Activated B cell treated with CpG ODN at 0.5 μM for 24 hours (primary cell): ENCODE data around the gene HOPX. TPM values are rescaled to one million over a fixed set of nuclear protein-coding genes. Genes with fewer than 3 reads are reported as not detected.
A peak's percentile ranks its signal among the peaks of the same experiment; 100 is the strongest.

Source experiments
- ATAC-seq: fragments of 200-7000 bp; cut with Tn5 transposase; one replicate; pipeline ENCODE4 v1.10.0; 2021; ENCODE audit warnings: low read depth, mild to moderate bottlenecking, moderate library complexity
- CTCF ChIA-PET: fragments of 350-600 bp; sonication (Branson Sonifier 250); formaldehyde crosslinking; loops from one replicate; lab custom pipeline; 2021; ENCODE audit warnings: antibody characterized with exemption; lab: Charles Lee
- POLR2A ChIA-PET: fragments of 350-600 bp; sonication (Branson Sonifier 250); formaldehyde crosslinking; loops from one replicate; lab custom pipeline; 2021; ENCODE audit warnings: antibody characterized with exemption; lab: Charles Lee
- DNase-seq: peaks from one replicate; pipeline ENCODE4 v3.0.0; 2022
- H3K27ac Mint-ChIP-seq: one replicate; pipeline ENCODE4 v1.8.0; 2020; ENCODE audit warnings: mixed read lengths
- H3K27me3 Mint-ChIP-seq: one replicate; pipeline ENCODE4 v1.8.0; 2021; ENCODE audit warnings: mixed read lengths
- H3K36me3 Mint-ChIP-seq: one replicate; pipeline ENCODE4 v1.8.0; 2021; ENCODE audit warnings: low read depth, mixed read lengths
- H3K4me1 Mint-ChIP-seq: one replicate; pipeline ENCODE4 v1.8.0; 2021; ENCODE audit warnings: mixed read lengths
- H3K4me3 Mint-ChIP-seq: one replicate; pipeline ENCODE4 v1.8.0; 2020; ENCODE audit warnings: mild to moderate bottlenecking, mixed read lengths
- H3K9me3 Mint-ChIP-seq: one replicate; pipeline ENCODE4 v1.8.0; 2020; ENCODE audit warnings: mixed read lengths
- intact Hi-C: fragments of 100-400 bp; cut with micrococcal nuclease; formaldehyde crosslinking; loops from one replicate; pipeline ENCODE4 v1.15.1; 2024
- total RNA-seq: library from RNA; stranded (reverse); gene quantifications from 2 replicates; pipeline ENCODE4 v1.2.3, GENCODE V29; 2022
- TF ChIP-seq, protein P1 (sequence below): fragments of 200-600 bp; IDR thresholded peaks from one replicate; pipeline ENCODE4 v1.8.0; 2022; ENCODE audit warnings: antibody characterized with exemption, mild to moderate bottlenecking

HOPX gene
- total RNA-seq, 1 donor from 2014 or later = 13.2 TPM

GRCh38 chr4:56690393-56690792 lies 9.3 kb upstream of the HOPX start:
- Mint-ChIP-seq H3K36me3 (no peaks in the 10 kb centered on the region), H3K4me3 (no peak overlapping the region), H3K27ac (no peak overlapping the region), H3K27me3 (peaks cover 2% of the 10 kb centered on the region), H3K9me3 (no peaks in the 10 kb centered on the region), H3K4me1 (peaks cover 17% of the 10 kb centered on the region)
- ChIA-PET POLR2A (no interaction called here), CTCF (no interaction called here)
- intact Hi-C loops = no loop called here
- ATAC-seq = no peak
- no peak for DNase-seq
- TF ChIP-seq, protein P1, sequence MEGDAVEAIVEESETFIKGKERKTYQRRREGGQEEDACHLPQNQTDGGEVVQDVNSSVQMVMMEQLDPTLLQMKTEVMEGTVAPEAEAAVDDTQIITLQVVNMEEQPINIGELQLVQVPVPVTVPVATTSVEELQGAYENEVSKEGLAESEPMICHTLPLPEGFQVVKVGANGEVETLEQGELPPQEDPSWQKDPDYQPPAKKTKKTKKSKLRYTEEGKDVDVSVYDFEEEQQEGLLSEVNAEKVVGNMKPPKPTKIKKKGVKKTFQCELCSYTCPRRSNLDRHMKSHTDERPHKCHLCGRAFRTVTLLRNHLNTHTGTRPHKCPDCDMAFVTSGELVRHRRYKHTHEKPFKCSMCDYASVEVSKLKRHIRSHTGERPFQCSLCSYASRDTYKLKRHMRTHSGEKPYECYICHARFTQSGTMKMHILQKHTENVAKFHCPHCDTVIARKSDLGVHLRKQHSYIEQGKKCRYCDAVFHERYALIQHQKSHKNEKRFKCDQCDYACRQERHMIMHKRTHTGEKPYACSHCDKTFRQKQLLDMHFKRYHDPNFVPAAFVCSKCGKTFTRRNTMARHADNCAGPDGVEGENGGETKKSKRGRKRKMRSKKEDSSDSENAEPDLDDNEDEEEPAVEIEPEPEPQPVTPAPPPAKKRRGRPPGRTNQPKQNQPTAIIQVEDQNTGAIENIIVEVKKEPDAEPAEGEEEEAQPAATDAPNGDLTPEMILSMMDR = no peak

DNA sequence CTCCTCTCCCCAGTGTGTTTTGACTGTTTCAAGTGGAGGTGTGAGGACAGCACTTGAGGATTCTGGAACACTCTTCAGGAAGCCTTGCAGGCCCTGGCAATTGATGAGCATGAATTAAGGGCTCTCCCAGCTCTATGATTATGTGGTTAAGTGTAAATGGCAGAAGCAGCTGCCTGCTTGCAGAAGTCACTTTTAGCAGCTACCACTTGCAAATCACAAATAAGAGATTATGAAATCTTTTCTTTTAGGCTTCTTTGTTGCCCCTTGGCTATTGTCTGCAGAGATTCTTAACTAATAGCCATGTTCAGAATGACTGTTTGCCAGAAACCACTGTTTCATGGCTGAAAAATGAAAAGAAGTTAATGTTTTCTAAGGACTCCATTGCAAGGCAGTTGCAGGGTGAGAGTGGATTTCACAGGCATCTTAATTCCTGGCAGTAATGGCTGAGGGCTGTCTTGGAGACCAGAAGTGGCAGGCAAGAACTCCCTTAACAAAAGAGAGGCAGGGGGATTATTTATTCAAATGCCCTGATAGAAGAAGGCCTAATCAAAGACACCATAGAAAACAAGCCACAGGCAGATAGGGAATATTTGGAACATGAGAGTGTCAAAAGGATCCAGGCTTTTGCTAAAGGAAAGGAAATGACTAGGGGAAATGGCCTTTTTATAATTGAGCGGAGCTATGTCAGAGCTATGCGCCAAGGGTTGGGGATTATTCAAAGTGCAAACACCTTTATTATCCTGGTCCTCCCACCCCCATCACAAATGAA lies 8.3 kb upstream of the HOPX start:
- TF ChIP-seq, protein P1 = no peak
- intact Hi-C loops = no loop called here
- Mint-ChIP-seq H3K36me3 (no peaks in the 10 kb centered on the region), H3K9me3 (no peaks in the 10 kb centered on the region), H3K27me3 (peaks cover 2% of the 10 kb centered on the region), H3K4me1 (peaks cover 17% of the 10 kb centered on the region), H3K4me3 (no peak overlapping the region), H3K27ac (peak overlapping the region; percentile 1)
- no peak for DNase-seq
- POLR2A ChIA-PET = no interaction called here
- CTCF ChIA-PET = no interaction called here
- ATAC-seq = no peak

- Mint-ChIP-seq H3K4me3 (no peak overlapping the region), H3K9me3 (no peaks in the 10 kb centered on the region), H3K36me3 (no peaks in the 10 kb centered on the region), H3K27me3 (no peaks in the 10 kb centered on the region), H3K27ac (no peak overlapping the region), H3K4me1 (peaks cover 17% of the 10 kb centered on the region)
- POLR2A ChIA-PET = no interaction called here
- intact Hi-C loops = no loop called here
- TF ChIP-seq, protein P1 = no peak
- DNase-seq = no peak
- CTCF ChIA-PET = no interaction called here
- ATAC-seq = no peak
These were observed 7.1 kb upstream of the HOPX start for GRCh38 chr4:56688094-56688647.

DNA sequence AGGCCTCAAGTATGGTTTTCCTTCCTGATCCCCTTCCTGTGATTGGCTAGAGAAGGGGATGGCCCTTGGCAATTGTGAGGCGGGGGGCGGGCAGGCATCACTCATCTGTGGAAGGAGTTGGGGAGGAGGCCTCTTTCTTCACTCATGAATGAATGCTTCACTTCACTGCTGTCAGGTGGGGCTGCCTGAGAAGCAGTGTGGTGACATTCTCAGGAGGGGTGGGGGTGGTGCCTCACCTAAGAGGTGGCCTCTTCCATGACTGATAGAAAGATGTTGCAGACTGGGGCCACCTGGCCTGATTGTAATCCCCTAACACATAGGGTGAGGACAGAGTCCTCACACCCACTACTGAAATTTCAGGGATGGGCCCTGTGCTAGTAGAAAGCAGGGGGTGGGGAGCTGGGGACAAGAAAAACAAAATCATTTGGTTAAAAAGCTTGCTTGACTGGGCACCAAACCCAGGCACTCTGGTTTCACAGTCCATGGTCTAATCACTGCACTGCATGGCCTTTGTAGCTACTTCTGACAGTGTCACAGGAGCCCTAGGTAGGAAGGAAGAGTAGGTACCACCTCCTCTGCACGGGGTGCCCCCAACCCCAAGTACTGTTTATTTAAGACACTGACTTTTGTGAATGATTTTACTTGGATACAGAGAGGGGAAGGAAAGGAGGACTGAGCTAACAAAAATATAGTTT lies 5.6 kb upstream of the HOPX start:
- Mint-ChIP-seq H3K27ac (no peak overlapping the region), H3K36me3 (no peaks in the 10 kb centered on the region), H3K27me3 (no peaks in the 10 kb centered on the region), H3K4me3 (no peak overlapping the region), H3K9me3 (no peaks in the 10 kb centered on the region), H3K4me1 (peaks cover 21% of the 10 kb centered on the region)
- ATAC-seq (peak; percentile 34), DNase-seq (no peak)
- ChIA-PET CTCF (no interaction called here), POLR2A (no interaction called here)
- TF ChIP-seq, protein P1 = no peak
- intact Hi-C loops = no loop called here
